ENCODE measurements around the gene ASAH2. TPM values are rescaled to one million over a fixed set of nuclear protein-coding genes. Genes with fewer than 3 reads are reported as not detected.

ASAH2 gene
- total and polyA plus RNA-seq, 2 of the 8 experiments (the other 6 are each of a cell fraction or from before 2014, with no cell fraction given) = 1.2 to 3.1 TPM

DNA sequence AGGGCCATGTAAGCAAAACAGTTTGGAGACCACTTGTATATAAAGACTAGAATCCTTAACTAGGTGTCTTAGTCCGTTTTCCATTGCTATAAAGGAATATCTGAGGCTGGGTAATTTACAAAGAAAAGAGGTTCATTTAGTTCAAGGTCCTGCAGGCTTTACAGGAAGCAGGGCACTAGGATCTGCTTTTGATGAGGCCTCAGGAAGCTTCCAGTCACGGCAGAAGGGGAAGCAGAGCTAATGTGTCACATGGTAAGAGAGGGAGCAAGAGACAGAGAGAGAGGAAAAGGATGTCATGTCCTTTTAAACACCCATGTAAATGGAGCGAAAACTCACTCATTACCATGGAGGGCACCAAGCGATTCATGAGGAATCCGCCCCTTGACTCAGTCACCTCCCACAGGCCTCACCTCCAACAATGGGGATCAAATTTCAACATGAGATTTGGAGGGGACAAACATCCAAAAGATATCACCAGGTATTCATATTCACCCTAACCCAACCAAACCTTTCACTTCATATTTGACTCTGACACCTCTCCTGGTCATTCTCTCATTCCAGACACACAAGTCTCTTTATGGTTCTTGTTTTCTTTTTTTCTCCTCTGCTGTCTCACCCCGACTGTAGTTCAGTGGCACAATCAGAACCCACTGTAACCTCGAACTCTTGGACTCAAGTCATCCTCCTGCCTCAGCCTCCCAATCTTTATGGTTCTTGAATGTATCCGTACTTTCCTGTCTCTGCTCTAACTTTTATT lies 30.1 kb upstream of the ASAH2 start:
- H2BK12ac ChIP-seq (ENCODE audit: low read depth, low read length) = no peak overlapping the region
- H4K91ac ChIP-seq (replicated peaks; ENCODE audit: insufficient read length, low read length) = no peak overlapping the region
- H3K27me3 ChIP-seq (replicated peaks in 1 of 4; ENCODE audit: control insufficient read depth in 3 of 4, extremely low read depth in 1 of 4, insufficient read depth in 3 of 4, low read length in 3 of 4) = no peaks in the 10 kb centered on the region
- H3K9ac ChIP-seq (replicated peaks in 1 of 4; ENCODE audit: extremely low read depth in 1 of 4, low read depth in 3 of 4, low read length in 3 of 4) = no peak overlapping the region
- H3K4me3 ChIP-seq (ENCODE audit: extremely low read depth in 1 of 4, insufficient read depth in 2 of 4, low read depth in 3 of 4, low read length in 4 of 4) = no peak overlapping the region
- no peak overlapping the region for H3K56ac ChIP-seq (replicated peaks; ENCODE audit: insufficient read length, low read depth, low read length)
- H3K4me2 ChIP-seq (ENCODE audit: insufficient read depth in 1 of 2, low read depth in 2 of 2, low read length in 2 of 2) = no peak overlapping the region
- no peaks in the 10 kb centered on the region for H3K4me1 ChIP-seq (replicated peaks in 1 of 4; ENCODE audit: control insufficient read depth in 3 of 4, insufficient read depth in 4 of 4, low read length in 3 of 4)
- no peak overlapping the region for H3K14ac ChIP-seq (ENCODE audit: insufficient read length)
- POLR2A ChIA-PET (ENCODE audit: partially characterized antibody) = no interaction called here
- H4K20me1 ChIP-seq (replicated peaks in 1 of 2; ENCODE audit: control insufficient read depth in 1 of 2, insufficient read depth in 2 of 2, low read length in 2 of 2) = no peaks in the 10 kb centered on the region
- CTCF ChIA-PET (ENCODE audit: partially characterized antibody) = interaction anchor here (0.6 to 1.6 kb wide), 2 partner anchors 8 to 30 kb away, joined by 3 to 4 read pairs; no protein-coding TSS in a partner anchor
- no peak overlapping the region for H3K27ac ChIP-seq (ENCODE audit: low read depth, low read length)
- no peak overlapping the region for H2BK20ac ChIP-seq (ENCODE audit: low read length)
- no peak overlapping the region for H4K8ac ChIP-seq (ENCODE audit: extremely low read depth, insufficient read depth, low read length)
- no peaks in the 10 kb centered on the region for H3K36me3 ChIP-seq (ENCODE audit: control insufficient read depth in 2 of 4, insufficient read depth in 4 of 4, low read length in 3 of 4)
- no peaks in the 10 kb centered on the region for H3K23me2 ChIP-seq (ENCODE audit: low read depth, low read length)
- H2AFZ ChIP-seq (ENCODE audit: low read length) = 0 out of 2 replicates have a peak overlapping the region, but pooled peaks have one; percentile 12
- H2BK15ac ChIP-seq (ENCODE audit: low read length) = no peak overlapping the region
- WGBS, 2 experiments (ENCODE audit: extremely low coverage in 1 of 2, insufficient coverage in 1 of 2, insufficient read length in 1 of 2, insufficient replicate concordance in 2 of 2, low coverage in 1 of 2, low lambda C conversion rate in 2 of 2, missing lambda C conversion rate in 1 of 2) = 84% methylated on average over 8 of the region's 8 CpGs; no CpG with 5 or more reads in 1 of the 2 experiments
- H4K5ac ChIP-seq (ENCODE audit: insufficient read length, low read depth, low read length) = no peak overlapping the region
- H3K9me3 ChIP-seq (ENCODE audit: insufficient read depth in 2 of 2, low read depth in 1 of 2, low read length in 1 of 2) = no peaks in the 10 kb centered on the region
- DNase-seq (ENCODE audit: low read depth in 1 of 2, low spot score in 2 of 2) (no peak), FAIRE-seq (no peak)
- no peak overlapping the region for H2BK5ac ChIP-seq (ENCODE audit: low read depth, low read length)
- H2AK5ac ChIP-seq (ENCODE audit: low read depth, low read length) = no peak overlapping the region
- H3K79me1 ChIP-seq (ENCODE audit: low read depth, low read length) = no peaks in the 10 kb centered on the region
- no peak overlapping the region for H3K18ac ChIP-seq (ENCODE audit: extremely low read depth, low read length)
- no peak overlapping the region for H3K23ac ChIP-seq (ENCODE audit: insufficient read length)
- H3K79me2 ChIP-seq (ENCODE audit: control insufficient read depth in 1 of 2, insufficient read depth in 2 of 2, low read length in 2 of 2) = no peaks in the 10 kb centered on the region
- H3K4ac ChIP-seq (replicated peaks; ENCODE audit: insufficient read length, low read depth, low read length) = no peak overlapping the region
- no peak overlapping the region for H2BK120ac ChIP-seq (replicated peaks; ENCODE audit: low read depth, low read length)
- TF ChIP-seq BCL11A (IDR thresholded peaks at IDR 0.05; ENCODE audit: low read depth in 2 of 2, low read length in 2 of 2) (no peak), ASH2L (IDR thresholded peaks at IDR 0.05; ENCODE audit: low read length) (no peak), KDM5A (IDR thresholded peaks at IDR 0.05; ENCODE audit: low read length) (no peak), SAP30 (IDR thresholded peaks at IDR 0.05; ENCODE audit: insufficient read depth, insufficient replicate concordance, low read length) (no peak), JUND (IDR thresholded peaks at IDR 0.05; ENCODE audit: low read length) (no peak), BRCA1 (IDR thresholded peaks at IDR 0.05; ENCODE audit: low read depth, low read length) (no peak)
